ENCODE results near the gene RARRES2.

RARRES2 gene

GRCh38 chr7:150343225-150343624 lies 1.8 kb upstream of the RARRES2 start:
- TF ChIP-seq ZNF274 (IDR thresholded peaks at IDR 0.05; ENCODE audit: low read depth, low read length): no peak
- no peak overlapping the region for H3K4me3 ChIP-seq (ENCODE audit: low read length)

- no peak for TF ChIP-seq ZNF274 (IDR thresholded peaks at IDR 0.05; ENCODE audit: low read depth, low read length)
- H3K4me3 ChIP-seq (ENCODE audit: low read length): no peak overlapping the region
Measured at GRCh38 chr7:150342121-150342408, 636 bp upstream of the RARRES2 start.

GRCh38 chr7:150340875-150341262 lies 560 bp downstream of the RARRES2 start:
- no peak for TF ChIP-seq ZNF274 (IDR thresholded peaks at IDR 0.05; ENCODE audit: low read depth, low read length)
- H3K4me3 ChIP-seq (ENCODE audit: low read length): no peak overlapping the region

GRCh38 chr7:150340024-150340749 lies 1.2 kb downstream of the RARRES2 start:
- H3K4me3 ChIP-seq (ENCODE audit: low read length): no peak overlapping the region
- TF ChIP-seq ZNF274 (IDR thresholded peaks at IDR 0.05; ENCODE audit: low read depth, low read length): no peak

- H3K4me3 ChIP-seq (ENCODE audit: low read length): no peak overlapping the region
- no peak for TF ChIP-seq ZNF274 (IDR thresholded peaks at IDR 0.05; ENCODE audit: low read depth, low read length)
Measured at GRCh38 chr7:150339409-150339809, 2.0 kb downstream of the RARRES2 start.

- no peak for TF ChIP-seq ZNF274 (IDR thresholded peaks at IDR 0.05; ENCODE audit: low read depth, low read length)
Measured at GRCh38 chr7:150338166-150338829, 3.1 kb downstream of the RARRES2 start.

GRCh38 chr7:150337659-150338081 lies 3.8 kb downstream of the RARRES2 start:
- no peak for TF ChIP-seq ZNF274 (IDR thresholded peaks at IDR 0.05; ENCODE audit: low read depth, low read length)
- H3K4me3 ChIP-seq (ENCODE audit: low read length): no peak overlapping the region

More at GRCh38 chr7:150338166-150338829, 3.1 kb downstream of the RARRES2 start:
- no peak overlapping the region for H3K4me3 ChIP-seq (ENCODE audit: low read length)

GRCh38 chr7:150337179-150337578 lies 4.2 kb downstream of the RARRES2 start:
- H3K4me3 ChIP-seq (ENCODE audit: low read length): no peak overlapping the region
- no peak for TF ChIP-seq ZNF274 (IDR thresholded peaks at IDR 0.05; ENCODE audit: low read depth, low read length)

- no peak overlapping the region for H3K4me3 ChIP-seq (ENCODE audit: low read length)
- TF ChIP-seq ZNF274 (IDR thresholded peaks at IDR 0.05; ENCODE audit: low read depth, low read length): no peak
Measured at GRCh38 chr7:150336746-150337145, 4.7 kb downstream of the RARRES2 start.

- H3K4me3 ChIP-seq (ENCODE audit: low read length): no peak overlapping the region
- TF ChIP-seq ZNF274 (IDR thresholded peaks at IDR 0.05; ENCODE audit: low read depth, low read length): no peak
Measured at GRCh38 chr7:150335774-150336112, 5.7 kb downstream of the RARRES2 start.

- no peak for TF ChIP-seq ZNF274 (IDR thresholded peaks at IDR 0.05; ENCODE audit: low read depth, low read length)
- H3K4me3 ChIP-seq (ENCODE audit: low read length): no peak overlapping the region
Measured at GRCh38 chr7:150335108-150335773, 6.2 kb downstream of the RARRES2 start.

- TF ChIP-seq ZNF274 (IDR thresholded peaks at IDR 0.05; ENCODE audit: low read depth, low read length): no peak
- H3K4me3 ChIP-seq (ENCODE audit: low read length): no peak overlapping the region
Measured at GRCh38 chr7:150334108-150334507, 7.3 kb downstream of the RARRES2 start.

- no peak overlapping the region for H3K4me3 ChIP-seq (ENCODE audit: low read length)
- no peak for TF ChIP-seq ZNF274 (IDR thresholded peaks at IDR 0.05; ENCODE audit: low read depth, low read length)
Measured at GRCh38 chr7:150333659-150334058, 7.8 kb downstream of the RARRES2 start.

- H3K4me3 ChIP-seq (ENCODE audit: low read length): no peak overlapping the region
- no peak for TF ChIP-seq ZNF274 (IDR thresholded peaks at IDR 0.05; ENCODE audit: low read depth, low read length)
Measured at GRCh38 chr7:150332852-150333635, 8.4 kb downstream of the RARRES2 start.

All from GM08714 (cell line).